Activated CD4-positive, alpha-beta T cell treated with anti-CD3 and anti-CD28 coated beads, Interleukin-2, amount 10 ng/mL, durations not matched to agents 7 days and 5 days (primary cell): Measurements from ENCODE around the gene DSCAM. TPM values are rescaled to one million over a fixed set of nuclear protein-coding genes. Genes with fewer than 3 reads are reported as not detected.

Experiments
- CTCF ChIA-PET: fragments of 350-600 bp; sonication (Branson Sonifier 250); formaldehyde crosslinking; loops from one replicate; lab custom pipeline; 2021; ENCODE audit warnings: antibody characterized with exemption; lab: Charles Lee
- POLR2A ChIA-PET: fragments of 350-600 bp; sonication (Branson Sonifier 250); formaldehyde crosslinking; loops from one replicate; lab custom pipeline; 2021; ENCODE audit warnings: antibody characterized with exemption; lab: Charles Lee
- DNase-seq: peaks from one replicate; pipeline ENCODE4 v3.0.0-alpha.2; 2020
- H3K27ac Mint-ChIP-seq: one replicate; pipeline ENCODE4 v1.8.0; 2021; ENCODE audit warnings: mild to moderate bottlenecking, moderate library complexity, mixed read lengths
- H3K27me3 Mint-ChIP-seq: one replicate; pipeline ENCODE4 v1.8.0; 2021; ENCODE audit warnings: mixed read lengths
- H3K36me3 Mint-ChIP-seq: one replicate; pipeline ENCODE4 v1.8.0; 2021; ENCODE audit warnings: low read depth, mixed read lengths
- H3K4me1 Mint-ChIP-seq: one replicate; pipeline ENCODE4 v1.8.0; 2021; ENCODE audit warnings: mixed read lengths
- H3K4me3 Mint-ChIP-seq: one replicate; pipeline ENCODE4 v1.8.0; 2021; ENCODE audit warnings: mild to moderate bottlenecking, moderate library complexity, mixed read lengths
- H3K9me3 Mint-ChIP-seq: one replicate; pipeline ENCODE4 v1.8.0; 2021; ENCODE audit warnings: mixed read lengths
- total RNA-seq, 2 experiments: library from RNA; stranded (reverse); gene quantifications; one replicate each; pipeline ENCODE4 v1.2.3, GENCODE V29; 2021

The DSCAM gene
- total RNA-seq, 2 experiments from 2014 or later: not detected

- Mint-ChIP-seq H3K27me3 (no peaks in the 10 kb centered on the region), H3K4me1 (no peaks in the 10 kb centered on the region), H3K4me3 (no peak overlapping the region), H3K27ac (no peak overlapping the region), H3K9me3 (peaks cover 8% of the 10 kb centered on the region), H3K36me3 (no peaks in the 10 kb centered on the region)
- ChIA-PET CTCF (no interaction called here), POLR2A (no interaction called here)
- DNase-seq: no peak
Measured at GRCh38 chr21:40546647-40547046, 300.3 kb downstream of the DSCAM start.

GRCh38 chr21:40540216-40540615 lies 306.7 kb downstream of the DSCAM start:
- Mint-ChIP-seq H3K9me3 (peaks cover 9% of the 10 kb centered on the region), H3K27me3 (no peaks in the 10 kb centered on the region), H3K4me1 (no peaks in the 10 kb centered on the region), H3K36me3 (no peaks in the 10 kb centered on the region), H3K4me3 (no peak overlapping the region), H3K27ac (no peak overlapping the region)
- ChIA-PET POLR2A (no interaction called here), CTCF (no interaction called here)
- DNase-seq: no peak

GRCh38 chr21:40534886-40535285 lies 312.1 kb downstream of the DSCAM start:
- H3K36me3 Mint-ChIP-seq: no peaks in the 10 kb centered on the region
- no peaks in the 10 kb centered on the region for H3K4me1 Mint-ChIP-seq
- no peak for DNase-seq
- CTCF ChIA-PET: no interaction called here
- no peak overlapping the region for H3K4me3 Mint-ChIP-seq
- peaks cover 13% of the 10 kb centered on the region for H3K9me3 Mint-ChIP-seq
- no peaks in the 10 kb centered on the region for H3K27me3 Mint-ChIP-seq
- H3K27ac Mint-ChIP-seq: no peak overlapping the region
- POLR2A ChIA-PET: no interaction called here

- Mint-ChIP-seq H3K4me3 (no peak overlapping the region), H3K4me1 (no peaks in the 10 kb centered on the region), H3K27ac (no peak overlapping the region), H3K9me3 (peaks cover 16% of the 10 kb centered on the region), H3K27me3 (no peaks in the 10 kb centered on the region), H3K36me3 (no peaks in the 10 kb centered on the region)
- ChIA-PET CTCF (no interaction called here), POLR2A (no interaction called here)
- DNase-seq: no peak
Measured at GRCh38 chr21:40531431-40532110, 315.4 kb downstream of the DSCAM start.

- Mint-ChIP-seq H3K36me3 (no peaks in the 10 kb centered on the region), H3K27ac (no peak overlapping the region), H3K9me3 (peaks cover 15% of the 10 kb centered on the region), H3K27me3 (no peaks in the 10 kb centered on the region), H3K4me3 (no peak overlapping the region), H3K4me1 (no peaks in the 10 kb centered on the region)
- DNase-seq: no peak
- POLR2A ChIA-PET: no interaction called here
- CTCF ChIA-PET: no interaction called here
Measured at GRCh38 chr21:40531016-40531415, 315.9 kb downstream of the DSCAM start.

- Mint-ChIP-seq H3K27me3 (no peaks in the 10 kb centered on the region), H3K27ac (no peak overlapping the region), H3K4me1 (no peaks in the 10 kb centered on the region), H3K4me3 (no peak overlapping the region), H3K9me3 (peaks cover 2% of the 10 kb centered on the region), H3K36me3 (no peaks in the 10 kb centered on the region)
- CTCF ChIA-PET: no interaction called here
- POLR2A ChIA-PET: no interaction called here
- DNase-seq: no peak
Measured at GRCh38 chr21:40517646-40518045, 329.3 kb downstream of the DSCAM start.

- no peak overlapping the region for H3K27ac Mint-ChIP-seq
- H3K27me3 Mint-ChIP-seq: no peaks in the 10 kb centered on the region
- POLR2A ChIA-PET: no interaction called here
- CTCF ChIA-PET: no interaction called here
- no peaks in the 10 kb centered on the region for H3K36me3 Mint-ChIP-seq
- no peak for DNase-seq
- H3K4me1 Mint-ChIP-seq: no peaks in the 10 kb centered on the region
- peaks cover 2% of the 10 kb centered on the region for H3K9me3 Mint-ChIP-seq
- H3K4me3 Mint-ChIP-seq: no peak overlapping the region
Measured at GRCh38 chr21:40516335-40516734, 330.6 kb downstream of the DSCAM start.

- ChIA-PET CTCF (no interaction called here), POLR2A (no interaction called here)
- no peak overlapping the region for H3K4me3 Mint-ChIP-seq
- H3K9me3 Mint-ChIP-seq: peaks cover 2% of the 10 kb centered on the region
- H3K27ac Mint-ChIP-seq: no peak overlapping the region
- H3K27me3 Mint-ChIP-seq: no peaks in the 10 kb centered on the region
- DNase-seq: no peak
- no peaks in the 10 kb centered on the region for H3K36me3 Mint-ChIP-seq
- H3K4me1 Mint-ChIP-seq: no peaks in the 10 kb centered on the region
Measured at GRCh38 chr21:40512590-40512989, 334.4 kb downstream of the DSCAM start.

- ChIA-PET POLR2A (no interaction called here), CTCF (no interaction called here)
- Mint-ChIP-seq H3K27ac (no peak overlapping the region), H3K27me3 (no peaks in the 10 kb centered on the region), H3K4me3 (no peak overlapping the region), H3K9me3 (peaks cover under 1% of the 10 kb centered on the region), H3K4me1 (no peaks in the 10 kb centered on the region), H3K36me3 (no peaks in the 10 kb centered on the region)
- no peak for DNase-seq
Measured at GRCh38 chr21:40507978-40508377, 339.0 kb downstream of the DSCAM start.

GRCh38 chr21:40505681-40506080 lies 341.3 kb downstream of the DSCAM start:
- DNase-seq: no peak
- Mint-ChIP-seq H3K4me3 (no peak overlapping the region), H3K27ac (no peak overlapping the region), H3K9me3 (no peaks in the 10 kb centered on the region), H3K36me3 (no peaks in the 10 kb centered on the region), H3K4me1 (no peaks in the 10 kb centered on the region), H3K27me3 (no peaks in the 10 kb centered on the region)
- CTCF ChIA-PET: no interaction called here
- POLR2A ChIA-PET: no interaction called here

GRCh38 chr21:40505244-40505643 lies 341.7 kb downstream of the DSCAM start:
- no peak overlapping the region for H3K4me3 Mint-ChIP-seq
- no peaks in the 10 kb centered on the region for H3K36me3 Mint-ChIP-seq
- ChIA-PET POLR2A (no interaction called here), CTCF (no interaction called here)
- H3K27ac Mint-ChIP-seq: no peak overlapping the region
- no peaks in the 10 kb centered on the region for H3K9me3 Mint-ChIP-seq
- no peaks in the 10 kb centered on the region for H3K4me1 Mint-ChIP-seq
- H3K27me3 Mint-ChIP-seq: no peaks in the 10 kb centered on the region
- no peak for DNase-seq

- H3K27ac Mint-ChIP-seq: no peak overlapping the region
- no peaks in the 10 kb centered on the region for H3K9me3 Mint-ChIP-seq
- no peak overlapping the region for H3K4me3 Mint-ChIP-seq
- ChIA-PET CTCF (interaction anchor here (0.6 kb wide), 1 partner anchor 139 kb away, joined by 3 read pairs; no protein-coding TSS in a partner anchor), POLR2A (no interaction called here)
- no peaks in the 10 kb centered on the region for H3K27me3 Mint-ChIP-seq
- no peaks in the 10 kb centered on the region for H3K4me1 Mint-ChIP-seq
- H3K36me3 Mint-ChIP-seq: no peaks in the 10 kb centered on the region
- no peak for DNase-seq
Measured at GRCh38 chr21:40504825-40505224, 342.1 kb downstream of the DSCAM start.

- no peaks in the 10 kb centered on the region for H3K27me3 Mint-ChIP-seq
- no peak for DNase-seq
- ChIA-PET POLR2A (no interaction called here), CTCF (no interaction called here)
- no peak overlapping the region for H3K27ac Mint-ChIP-seq
- no peaks in the 10 kb centered on the region for H3K4me1 Mint-ChIP-seq
- H3K36me3 Mint-ChIP-seq: no peaks in the 10 kb centered on the region
- H3K4me3 Mint-ChIP-seq: no peak overlapping the region
- H3K9me3 Mint-ChIP-seq: peaks cover 14% of the 10 kb centered on the region
Measured at GRCh38 chr21:40496116-40496515, 350.8 kb downstream of the DSCAM start.

GRCh38 chr21:40490408-40490807 lies 356.6 kb downstream of the DSCAM start:
- Mint-ChIP-seq H3K4me3 (no peak overlapping the region), H3K27ac (no peak overlapping the region), H3K36me3 (no peaks in the 10 kb centered on the region), H3K9me3 (peaks cover 18% of the 10 kb centered on the region), H3K27me3 (no peaks in the 10 kb centered on the region), H3K4me1 (no peaks in the 10 kb centered on the region)
- POLR2A ChIA-PET: no interaction called here
- CTCF ChIA-PET: no interaction called here
- no peak for DNase-seq
